Measurements from ENCODE around the gene MYOD1.

DNA sequence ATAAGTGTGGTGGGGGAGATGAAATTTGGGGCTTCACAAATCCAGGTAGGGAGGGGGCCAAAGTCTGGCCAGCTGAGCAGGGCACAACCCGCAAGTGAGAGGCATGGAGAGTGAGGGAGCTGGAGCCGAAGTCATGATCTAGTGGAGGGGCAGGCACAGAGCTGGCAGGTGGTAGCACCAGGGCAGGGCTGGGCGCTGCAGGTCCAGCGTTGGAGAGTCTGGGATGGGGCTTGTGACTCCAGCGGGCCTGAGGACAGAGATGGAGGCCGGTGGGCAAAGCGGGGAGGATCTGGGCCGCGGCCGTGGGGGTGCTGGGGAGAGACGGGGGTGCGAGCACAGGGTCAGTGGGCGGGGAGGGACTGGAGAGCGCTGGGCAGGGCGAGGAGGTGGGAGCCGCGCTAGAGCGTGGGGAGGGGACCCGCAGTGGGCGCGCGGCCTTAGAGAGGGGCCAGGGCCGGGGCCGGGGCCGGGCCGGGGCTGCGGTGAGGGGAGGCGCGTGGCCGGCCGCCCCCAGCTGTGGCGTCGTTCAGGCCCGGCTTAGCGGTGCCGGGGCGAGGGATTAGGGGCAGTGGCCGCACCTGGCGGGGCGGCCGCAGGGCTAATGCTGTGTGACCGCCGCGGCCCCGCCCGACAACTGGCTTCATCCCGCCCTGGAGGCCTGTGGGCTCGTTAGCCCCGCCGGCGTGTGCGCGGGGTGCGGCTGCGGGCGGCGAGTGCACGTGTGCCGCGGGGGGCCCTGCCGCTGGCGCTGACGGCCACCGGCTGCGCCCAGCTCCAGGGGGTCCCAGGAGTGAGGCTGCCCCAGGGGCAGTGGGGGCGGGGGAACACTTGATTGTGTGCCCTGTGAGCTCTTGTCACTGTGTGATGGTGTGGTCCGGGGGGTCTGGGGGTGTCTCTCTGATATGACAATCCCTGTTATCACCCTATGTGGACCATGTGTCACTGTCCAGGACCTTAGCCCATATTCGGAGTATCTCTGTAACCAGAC is 23.6 kb upstream of the MYOD1 start:
- TF ChIP-seq, protein P1, sequence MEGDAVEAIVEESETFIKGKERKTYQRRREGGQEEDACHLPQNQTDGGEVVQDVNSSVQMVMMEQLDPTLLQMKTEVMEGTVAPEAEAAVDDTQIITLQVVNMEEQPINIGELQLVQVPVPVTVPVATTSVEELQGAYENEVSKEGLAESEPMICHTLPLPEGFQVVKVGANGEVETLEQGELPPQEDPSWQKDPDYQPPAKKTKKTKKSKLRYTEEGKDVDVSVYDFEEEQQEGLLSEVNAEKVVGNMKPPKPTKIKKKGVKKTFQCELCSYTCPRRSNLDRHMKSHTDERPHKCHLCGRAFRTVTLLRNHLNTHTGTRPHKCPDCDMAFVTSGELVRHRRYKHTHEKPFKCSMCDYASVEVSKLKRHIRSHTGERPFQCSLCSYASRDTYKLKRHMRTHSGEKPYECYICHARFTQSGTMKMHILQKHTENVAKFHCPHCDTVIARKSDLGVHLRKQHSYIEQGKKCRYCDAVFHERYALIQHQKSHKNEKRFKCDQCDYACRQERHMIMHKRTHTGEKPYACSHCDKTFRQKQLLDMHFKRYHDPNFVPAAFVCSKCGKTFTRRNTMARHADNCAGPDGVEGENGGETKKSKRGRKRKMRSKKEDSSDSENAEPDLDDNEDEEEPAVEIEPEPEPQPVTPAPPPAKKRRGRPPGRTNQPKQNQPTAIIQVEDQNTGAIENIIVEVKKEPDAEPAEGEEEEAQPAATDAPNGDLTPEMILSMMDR (IDR thresholded peaks at IDR 0.05) = no peak
- no peak for TF ChIP-seq EZH2 (IDR thresholded peaks at IDR 0.05)
- no peak for TF ChIP-seq EZH2phosphoT487 (IDR thresholded peaks at IDR 0.05)
